Fibroblast of peridontal ligament (primary cell): Measurements from ENCODE around the gene NIN.

ENCODE experiments used
- DNase-seq: peaks from one replicate; pipeline ENCODE4 v3.0.0-alpha.2; 2010; ENCODE audit errors: extremely low read depth

Gene NIN, protein sequence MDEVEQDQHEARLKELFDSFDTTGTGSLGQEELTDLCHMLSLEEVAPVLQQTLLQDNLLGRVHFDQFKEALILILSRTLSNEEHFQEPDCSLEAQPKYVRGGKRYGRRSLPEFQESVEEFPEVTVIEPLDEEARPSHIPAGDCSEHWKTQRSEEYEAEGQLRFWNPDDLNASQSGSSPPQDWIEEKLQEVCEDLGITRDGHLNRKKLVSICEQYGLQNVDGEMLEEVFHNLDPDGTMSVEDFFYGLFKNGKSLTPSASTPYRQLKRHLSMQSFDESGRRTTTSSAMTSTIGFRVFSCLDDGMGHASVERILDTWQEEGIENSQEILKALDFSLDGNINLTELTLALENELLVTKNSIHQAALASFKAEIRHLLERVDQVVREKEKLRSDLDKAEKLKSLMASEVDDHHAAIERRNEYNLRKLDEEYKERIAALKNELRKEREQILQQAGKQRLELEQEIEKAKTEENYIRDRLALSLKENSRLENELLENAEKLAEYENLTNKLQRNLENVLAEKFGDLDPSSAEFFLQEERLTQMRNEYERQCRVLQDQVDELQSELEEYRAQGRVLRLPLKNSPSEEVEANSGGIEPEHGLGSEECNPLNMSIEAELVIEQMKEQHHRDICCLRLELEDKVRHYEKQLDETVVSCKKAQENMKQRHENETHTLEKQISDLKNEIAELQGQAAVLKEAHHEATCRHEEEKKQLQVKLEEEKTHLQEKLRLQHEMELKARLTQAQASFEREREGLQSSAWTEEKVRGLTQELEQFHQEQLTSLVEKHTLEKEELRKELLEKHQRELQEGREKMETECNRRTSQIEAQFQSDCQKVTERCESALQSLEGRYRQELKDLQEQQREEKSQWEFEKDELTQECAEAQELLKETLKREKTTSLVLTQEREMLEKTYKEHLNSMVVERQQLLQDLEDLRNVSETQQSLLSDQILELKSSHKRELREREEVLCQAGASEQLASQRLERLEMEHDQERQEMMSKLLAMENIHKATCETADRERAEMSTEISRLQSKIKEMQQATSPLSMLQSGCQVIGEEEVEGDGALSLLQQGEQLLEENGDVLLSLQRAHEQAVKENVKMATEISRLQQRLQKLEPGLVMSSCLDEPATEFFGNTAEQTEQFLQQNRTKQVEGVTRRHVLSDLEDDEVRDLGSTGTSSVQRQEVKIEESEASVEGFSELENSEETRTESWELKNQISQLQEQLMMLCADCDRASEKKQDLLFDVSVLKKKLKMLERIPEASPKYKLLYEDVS (N-terminal part only)

DNA sequence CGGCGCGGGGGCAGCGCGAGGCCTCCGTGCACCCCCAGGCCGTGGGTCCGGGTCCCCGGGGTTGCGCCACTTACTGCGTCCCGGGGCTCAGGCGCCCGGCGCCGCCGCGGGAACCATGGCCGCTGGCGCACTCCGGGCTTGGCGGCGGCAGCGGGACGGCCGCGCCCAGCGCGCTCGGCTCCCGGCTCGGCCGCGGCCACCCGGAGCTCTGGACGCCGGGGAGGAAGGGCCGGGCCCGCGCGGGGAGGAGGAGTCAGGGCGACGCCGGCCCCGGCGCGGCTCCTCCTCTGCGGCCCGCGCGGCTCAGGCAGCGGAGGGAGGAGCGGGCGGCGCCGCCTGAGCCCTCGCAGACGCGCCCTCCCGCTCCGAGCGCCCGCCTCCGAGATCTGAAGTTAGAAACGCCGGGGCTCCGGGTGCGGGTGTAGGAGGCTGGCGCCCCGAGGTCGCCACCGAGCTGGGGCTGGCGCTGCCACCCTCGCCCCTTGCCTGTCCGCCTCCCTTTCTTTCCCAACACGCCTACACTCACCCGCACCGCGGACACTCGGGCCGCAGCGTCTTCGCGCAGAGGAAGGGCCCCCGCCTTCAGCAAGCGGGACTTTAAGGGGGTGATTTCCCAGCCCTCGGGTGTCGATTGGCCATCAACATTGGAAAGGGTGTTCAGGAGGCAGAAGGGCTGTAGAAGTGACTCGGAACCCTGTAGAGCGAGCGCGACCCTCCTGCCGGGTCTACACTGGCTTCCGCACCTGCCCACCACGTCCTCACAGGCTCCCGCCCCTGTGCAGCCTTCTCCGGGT lies at the start of gene NIN:
Gene NIN (minus strand): TSS at position 231 of the 794 bp plus-strand sequence. CDS start 9,106 bp downstream, outside the sequence.
- peak; percentile 60 for DNase-seq

DNA sequence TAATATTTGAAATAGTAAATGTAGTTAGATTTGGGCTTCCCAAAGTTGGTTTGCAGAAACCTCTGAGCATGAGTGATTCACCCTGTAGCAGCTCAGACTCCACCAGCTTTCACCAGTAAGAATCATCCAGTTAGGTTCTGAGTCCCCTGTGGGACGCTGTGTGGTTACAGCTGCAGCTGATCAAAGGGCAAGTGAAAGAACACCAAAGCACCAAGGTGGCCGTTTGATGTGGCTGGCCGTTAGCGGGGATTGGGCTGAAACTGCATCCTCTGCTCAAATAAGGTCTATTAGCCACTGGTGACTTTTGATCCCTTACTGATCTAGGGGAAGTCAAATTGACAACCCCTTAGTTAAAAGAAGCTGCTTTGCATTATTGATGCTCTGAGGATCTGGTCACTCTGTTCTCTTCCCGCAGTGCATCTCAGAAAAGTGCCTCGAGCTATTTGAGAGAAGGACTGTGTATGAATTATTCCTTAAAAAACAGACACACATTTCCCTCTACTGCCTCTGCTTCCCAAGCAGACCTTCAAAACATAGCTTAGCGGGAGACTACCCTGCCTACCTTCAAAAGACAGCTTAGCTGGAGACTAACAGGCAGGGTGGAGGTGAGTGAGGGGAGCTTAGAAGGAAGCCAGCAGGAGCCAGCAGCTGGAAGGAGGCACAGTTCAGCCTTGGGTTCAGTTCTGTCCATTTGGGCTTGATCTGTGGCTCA lies 44.6 kb upstream of the NIN start:
- DNase-seq = peak; percentile 65

DNA sequence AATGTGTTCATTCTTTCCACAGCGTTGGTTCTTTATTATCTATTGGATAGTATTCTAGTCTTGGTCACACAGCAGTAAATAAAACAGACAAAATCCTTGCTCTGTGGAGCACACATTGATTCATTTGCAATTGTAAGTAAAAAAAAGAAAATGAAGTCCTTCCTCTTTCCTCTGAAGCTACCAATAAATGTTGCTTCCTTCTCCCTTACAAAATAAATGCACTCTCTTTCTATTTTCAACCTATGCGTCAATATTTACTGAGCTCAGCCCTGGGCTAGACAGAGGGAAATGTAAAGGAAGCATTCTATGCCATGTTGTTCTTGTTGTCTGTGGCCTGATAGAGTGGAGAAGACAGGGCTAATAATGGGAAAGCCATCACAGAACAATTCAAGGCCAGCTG lies 43.8 kb upstream of the NIN start:
- DNase-seq = no peak

DNA sequence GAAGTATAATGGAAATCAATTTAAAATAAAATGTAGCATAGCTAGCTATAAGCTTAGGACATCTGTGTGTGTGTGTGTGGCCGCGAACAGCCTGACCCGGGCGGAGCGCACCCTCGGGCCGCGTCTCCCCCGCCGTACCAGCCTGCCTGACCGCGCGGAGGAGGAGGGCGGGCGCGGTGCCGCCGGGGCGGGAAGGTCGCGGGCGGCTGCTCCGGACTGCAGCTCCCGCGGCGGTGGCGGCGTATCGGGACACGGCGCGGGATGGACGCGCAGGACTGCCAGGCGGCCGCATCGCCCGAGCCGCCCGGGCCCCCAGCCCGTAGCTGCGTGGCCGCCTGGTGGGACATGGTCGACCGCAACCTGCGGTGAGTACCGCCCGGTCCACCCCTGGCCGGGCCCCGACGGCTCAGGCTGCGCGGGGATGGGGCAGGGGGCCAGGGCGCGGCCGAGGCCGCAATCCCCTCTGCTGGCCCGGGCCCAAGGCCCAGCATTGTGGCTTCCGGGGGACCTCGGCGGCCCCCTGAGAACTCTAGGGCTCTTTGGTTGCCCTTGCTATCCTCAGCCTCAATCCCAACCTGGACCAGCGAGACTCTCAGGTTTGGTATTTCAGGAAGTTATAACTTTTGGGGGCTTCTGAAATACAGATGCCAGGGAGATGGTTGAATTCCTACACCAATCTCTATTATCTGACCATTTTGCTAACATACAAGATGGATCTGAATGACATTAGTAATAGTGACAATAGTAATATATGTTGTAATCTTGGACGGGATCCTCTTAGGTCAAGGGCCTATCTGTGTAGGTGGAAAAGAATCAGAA lies 41.2 kb upstream of the NIN start, which contains the start of gene ABHD12B:
Gene ABHD12B (plus strand): TSS at position 140 of the 819 bp plus-strand sequence. CDS start 122 bp downstream, at position 262.
- DNase-seq = no peak

DNA sequence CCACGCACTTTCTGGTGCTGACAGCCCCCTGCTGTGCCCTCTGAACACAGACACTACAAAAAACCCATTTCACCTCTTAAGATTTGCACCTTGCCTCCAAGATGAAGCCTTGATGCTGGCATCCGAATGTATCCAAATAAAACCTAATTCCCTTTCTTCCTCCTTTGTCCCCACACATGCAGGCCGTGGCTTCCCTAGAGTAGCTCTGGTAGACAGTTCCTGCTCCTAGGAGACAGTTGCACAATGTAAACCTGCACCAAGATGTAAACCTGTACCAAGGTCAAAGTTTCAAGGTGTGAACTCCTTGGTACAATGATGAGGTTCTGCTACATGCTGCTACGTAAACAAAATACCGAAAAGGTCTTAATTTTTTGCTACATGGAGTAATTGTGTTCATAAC lies 40.3 kb upstream of the NIN start:
- no peak for DNase-seq

DNA sequence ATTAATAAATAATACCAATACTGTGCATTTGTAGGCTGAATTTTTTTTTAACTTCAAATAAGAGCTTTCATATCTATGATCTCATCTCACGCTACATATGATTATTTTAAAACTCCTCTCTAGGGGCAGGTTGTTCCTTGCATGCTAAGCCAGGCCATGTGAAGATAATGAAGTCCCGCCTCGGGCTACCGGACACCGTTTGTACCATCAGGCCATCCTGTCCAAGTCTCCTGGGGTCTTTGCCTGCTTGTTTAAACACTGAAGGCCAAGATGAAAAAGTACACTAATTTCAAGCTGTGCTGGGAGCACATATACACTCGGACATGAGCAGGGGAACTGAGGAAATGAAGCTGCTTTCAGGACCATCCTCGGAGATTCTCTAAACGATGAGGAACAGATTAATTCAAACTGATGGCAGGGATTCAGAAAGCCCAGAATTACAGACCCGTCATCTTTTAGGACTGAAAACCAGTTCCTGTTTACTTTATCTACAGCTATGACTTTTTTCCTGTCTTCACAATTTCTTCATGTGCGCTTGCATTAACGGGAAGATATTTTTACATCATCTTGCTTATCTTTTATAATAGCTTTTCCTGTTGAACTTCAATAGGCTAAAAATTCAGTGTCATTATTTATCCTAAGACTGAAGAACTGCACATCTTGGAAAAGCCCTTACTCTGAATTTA lies 34.6 kb upstream of the NIN start:
- DNase-seq = peak; percentile 48

DNA sequence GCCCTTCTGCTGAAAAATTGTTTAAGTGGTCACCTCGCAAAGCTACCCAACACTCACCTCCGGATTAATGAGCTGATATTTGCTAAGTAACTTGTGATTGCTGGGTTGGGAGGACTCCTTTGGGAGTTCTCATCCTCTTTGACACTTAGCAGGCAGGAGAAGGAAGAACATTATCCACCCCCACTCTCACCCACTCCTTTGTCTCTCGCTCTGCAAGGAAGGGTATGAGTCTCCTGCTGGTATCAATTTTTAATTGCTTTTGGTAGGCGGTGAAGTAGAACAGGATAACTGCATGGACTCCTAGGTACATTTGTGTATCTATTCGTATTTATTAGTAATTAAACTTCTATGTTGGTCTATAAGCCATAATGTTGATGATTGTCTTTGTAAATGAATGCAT lies 34.0 kb upstream of the NIN start:
- DNase-seq = no peak

DNA sequence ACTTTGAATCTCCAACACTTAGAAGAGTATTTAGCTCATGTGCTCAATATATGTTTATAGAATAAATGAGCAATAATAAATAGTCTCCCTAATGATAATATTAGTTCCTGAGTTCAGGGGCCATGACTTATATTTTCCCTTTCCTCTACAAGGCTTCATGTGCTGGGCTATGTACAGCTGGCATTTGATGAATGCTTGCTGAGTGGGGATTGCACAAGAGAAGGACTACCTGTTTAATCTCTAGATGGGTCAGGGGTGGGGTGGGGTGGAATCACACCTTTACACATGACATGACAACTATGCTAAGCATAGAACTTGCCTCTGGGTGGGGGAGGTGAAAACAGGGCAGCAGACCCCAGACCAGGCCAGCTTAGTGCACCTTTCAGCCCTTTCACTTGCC lies 33.3 kb upstream of the NIN start:
- DNase-seq = no peak

DNA sequence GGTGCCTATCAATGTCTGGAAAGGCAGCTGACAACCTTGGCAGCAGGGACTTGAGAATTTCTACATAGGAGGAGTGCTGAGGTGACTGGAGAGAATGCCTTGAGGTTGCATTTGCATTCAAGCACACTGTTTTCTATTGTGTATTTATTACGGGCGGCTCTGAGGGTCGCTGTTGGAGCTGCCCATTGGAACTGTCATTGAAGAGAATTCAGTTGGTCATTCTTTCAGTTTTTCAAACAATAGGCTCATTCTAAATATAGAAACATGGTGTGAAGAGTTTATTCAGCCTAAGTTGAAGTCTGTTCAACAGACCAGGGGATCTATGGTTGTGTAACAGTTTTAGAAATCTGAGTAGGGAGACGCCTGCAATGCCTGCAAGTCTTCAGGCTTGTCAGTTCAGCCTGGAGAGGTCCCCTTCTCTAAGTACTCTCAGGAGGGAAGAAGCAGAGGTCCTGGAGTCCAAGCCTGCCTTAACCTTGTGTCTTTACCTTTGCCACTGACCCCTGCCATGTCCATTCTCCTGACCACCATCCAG lies 31.1 kb upstream of the NIN start:
- DNase-seq = peak; percentile 54

DNA sequence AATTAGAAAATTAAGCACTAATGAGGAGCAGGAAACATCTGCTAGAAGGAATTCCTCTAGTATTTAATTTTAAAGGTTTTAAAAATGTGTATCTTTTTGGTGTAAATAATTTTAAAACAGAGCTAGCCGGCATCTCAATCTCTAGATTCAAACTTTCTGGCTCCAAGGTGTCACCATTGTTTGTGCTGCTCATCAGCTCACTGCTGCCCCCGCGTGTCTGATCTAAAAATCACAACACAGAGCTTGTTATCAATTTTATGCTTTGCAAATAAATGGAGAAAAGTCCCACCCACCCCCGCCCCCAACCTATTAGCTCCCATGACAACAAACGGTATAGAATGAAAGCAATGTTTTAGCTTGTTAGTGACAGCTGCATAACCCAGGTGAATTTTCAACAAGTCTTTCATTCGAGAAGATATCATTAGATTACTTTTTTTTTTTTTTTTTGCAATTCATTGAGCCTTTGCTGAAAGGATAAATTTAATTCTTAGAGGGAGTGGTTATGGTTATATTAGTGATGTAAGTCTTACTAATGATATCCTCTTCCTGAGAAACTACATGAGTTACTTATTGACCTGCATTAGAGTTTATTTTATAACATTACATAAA lies 29.6 kb upstream of the NIN start:
- peak; percentile 89 for DNase-seq

DNA sequence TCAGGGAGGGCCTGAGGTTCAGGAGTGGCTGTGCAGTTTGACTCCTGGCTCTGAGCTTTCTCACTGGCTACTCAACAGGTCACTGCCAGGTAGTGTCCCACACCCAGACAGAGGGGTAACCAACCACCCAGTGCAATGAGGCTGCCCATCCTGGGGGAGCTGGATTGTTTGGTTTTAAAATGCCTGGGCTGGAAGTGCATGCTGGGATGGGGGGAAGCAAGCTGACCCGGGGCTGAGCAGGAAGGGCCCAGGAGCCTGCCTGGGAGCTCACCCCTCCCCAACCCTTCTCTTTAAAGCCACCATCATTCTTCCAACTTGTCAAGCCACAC lies 28.3 kb upstream of the NIN start:
- no peak for DNase-seq

DNA sequence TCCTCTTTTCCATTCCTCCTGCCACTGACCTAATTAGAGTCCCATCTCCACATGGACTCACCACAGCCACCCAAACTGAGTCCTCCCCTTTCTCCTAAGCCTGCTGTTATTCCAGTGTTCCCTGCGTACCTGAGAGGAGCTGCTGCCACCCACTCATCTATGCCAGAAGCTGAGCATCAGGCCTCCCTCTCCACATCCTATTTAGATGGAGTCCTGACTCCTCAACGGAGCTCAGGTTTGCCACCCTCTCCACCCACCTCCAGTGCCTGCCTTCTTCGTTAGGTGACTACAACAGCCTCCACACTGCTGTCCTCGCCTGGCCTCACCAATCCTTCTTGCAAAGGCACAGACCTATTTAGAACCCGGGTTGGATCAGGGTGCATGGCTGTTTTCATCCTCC lies 25.7 kb upstream of the NIN start:
- DNase-seq = no peak

DNA sequence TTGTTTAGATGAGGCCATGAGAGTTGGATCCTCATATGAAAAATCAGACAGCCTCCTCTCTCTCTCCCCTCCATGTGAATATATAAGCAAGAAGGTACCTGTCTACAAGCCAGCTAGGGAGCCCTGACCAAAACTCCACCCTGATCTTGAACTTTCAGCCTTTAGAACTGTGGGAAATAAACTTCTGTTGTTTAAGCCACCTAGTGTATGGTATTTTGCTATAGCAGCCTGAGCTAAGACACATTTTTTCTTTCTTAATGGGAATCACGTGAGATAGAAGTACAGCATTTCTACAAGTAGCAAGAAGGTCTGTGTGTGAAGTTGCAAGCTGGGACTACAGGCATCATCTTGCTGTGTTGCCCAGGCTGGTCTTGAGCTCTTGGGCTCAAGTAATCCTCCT lies 24.6 kb upstream of the NIN start:
- peak; percentile 48 for DNase-seq

DNA sequence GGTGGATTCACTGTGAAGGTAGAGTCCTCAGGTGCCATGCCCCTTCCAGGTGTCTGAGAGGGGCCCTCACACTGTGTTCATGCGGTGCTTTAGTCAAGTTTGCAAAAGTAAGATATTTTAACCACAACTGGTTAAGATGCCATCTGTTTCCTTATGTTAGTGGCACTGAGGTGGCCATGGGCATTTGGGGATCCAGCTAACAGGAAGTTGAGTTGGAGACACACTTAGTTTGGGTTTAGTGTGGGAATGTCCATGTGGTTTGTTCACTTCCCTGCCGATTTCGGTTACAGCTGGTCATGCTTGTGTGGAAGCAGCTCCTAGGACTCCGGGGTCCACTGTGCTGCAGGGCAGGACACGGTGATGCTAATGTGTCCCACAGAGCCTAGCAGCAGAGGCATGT lies 23.6 kb upstream of the NIN start:
- no peak for DNase-seq

DNA sequence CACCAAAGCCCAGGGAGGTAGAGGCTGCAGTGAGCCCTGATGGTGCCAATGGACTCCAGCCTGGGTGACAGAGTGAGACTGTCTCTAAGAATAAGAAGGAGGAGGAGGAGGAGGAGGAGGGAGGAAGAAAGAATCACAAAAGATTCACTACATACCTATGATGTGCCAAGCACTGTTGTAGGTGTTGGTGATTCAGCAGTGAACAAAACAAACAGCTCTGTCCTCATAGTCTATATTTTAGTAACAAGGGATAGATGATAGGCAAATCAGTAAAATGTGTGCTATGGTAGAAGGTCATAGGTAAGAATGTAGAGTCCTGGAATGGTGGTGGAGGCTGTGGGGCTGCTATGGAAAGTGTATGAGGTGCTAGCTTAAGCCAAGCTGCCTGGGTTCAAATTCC lies 22.9 kb upstream of the NIN start:
- DNase-seq = no peak

DNA sequence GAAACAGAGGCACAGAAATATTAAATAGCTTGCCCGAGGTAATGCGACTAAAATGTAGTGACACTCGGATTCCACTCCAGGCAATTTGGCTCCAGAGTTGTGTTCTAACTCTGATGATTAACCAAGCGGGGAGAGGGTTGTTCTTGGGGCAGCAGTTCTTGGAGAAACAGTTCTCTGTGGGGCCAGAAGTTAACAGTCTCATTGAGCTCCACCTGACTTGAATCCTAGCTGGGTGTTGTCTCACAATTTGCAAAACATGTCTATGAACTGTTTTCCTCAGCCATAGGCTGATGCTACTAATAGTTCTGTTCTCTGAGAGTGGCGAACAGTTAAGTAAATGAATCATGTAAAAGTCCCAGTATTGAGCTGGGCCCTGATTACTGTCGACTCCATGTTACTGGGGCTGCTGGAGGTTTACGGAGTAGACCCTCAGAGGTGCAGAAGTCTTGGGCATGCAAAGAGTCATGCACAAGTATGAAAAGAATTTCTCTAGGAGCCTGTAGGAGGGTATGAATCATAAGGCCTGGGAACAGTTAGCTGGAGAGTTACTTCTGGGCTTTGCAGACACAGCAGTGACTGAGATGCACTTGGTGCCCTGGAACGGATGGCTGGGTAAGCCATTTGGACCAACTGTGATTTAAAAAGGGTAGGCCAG lies 15.4 kb upstream of the NIN start:
- DNase-seq = peak; percentile 70

DNA sequence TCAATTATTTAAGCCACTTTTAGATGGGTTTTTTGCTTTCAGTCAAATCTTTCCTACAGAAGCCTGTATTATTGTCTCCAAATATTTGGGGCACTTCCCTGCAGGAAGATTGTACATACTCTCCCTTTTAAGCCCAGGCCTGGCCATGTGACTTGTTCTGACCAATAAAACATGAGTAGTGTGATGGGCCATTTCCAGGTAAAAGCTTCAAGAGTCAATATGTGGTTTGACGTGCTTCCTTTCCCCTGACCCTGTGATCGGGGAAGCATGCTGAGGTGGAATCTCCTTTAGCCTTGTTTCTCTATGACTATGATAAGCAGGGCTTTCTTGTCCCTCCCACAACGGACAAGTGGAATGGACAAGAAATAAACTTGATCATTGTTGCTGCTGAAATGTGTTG lies 14.2 kb upstream of the NIN start:
- DNase-seq = no peak

DNA sequence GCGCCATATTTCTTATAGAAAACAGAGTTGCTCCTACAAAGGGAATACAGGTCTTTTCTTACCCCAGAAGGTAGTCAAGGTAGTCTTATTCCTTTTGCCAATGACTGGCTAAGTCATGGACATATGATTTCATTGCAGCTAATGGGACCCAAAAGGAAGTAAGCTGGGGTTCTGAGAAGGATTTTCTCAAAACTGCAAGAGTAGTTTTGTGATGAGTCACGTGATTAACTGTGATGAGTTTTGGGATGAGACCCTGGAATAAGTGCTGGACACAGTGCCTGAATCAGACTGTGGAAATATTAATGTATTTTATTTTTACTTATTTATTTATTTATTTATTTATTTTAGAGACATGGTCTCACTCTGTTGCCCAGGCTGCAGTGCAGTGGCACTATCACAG lies 13.4 kb upstream of the NIN start:
- DNase-seq = no peak
